Endodermal cell (in vitro differentiated cells): ENCODE data around the gene PSMC4. TPM values are rescaled to one million over a fixed set of nuclear protein-coding genes. Genes with fewer than 3 reads are reported as not detected.

ENCODE experiments used
- DNase-seq: peaks from one replicate; pipeline ENCODE4 v3.0.0-alpha.2; 2017
- H3K27ac ChIP-seq: 2 replicates; pipeline ENCODE4 v1.5.1; 2013; ENCODE audit warnings: mild to moderate bottlenecking, low read depth, low read length, moderate library complexity
- H3K27me3 ChIP-seq: 2 replicates; pipeline ENCODE4 v1.6.1; 2013; ENCODE audit warnings: mild to moderate bottlenecking, low read length, moderate library complexity; ENCODE audit not compliant: insufficient read depth, control insufficient read depth, poor library complexity, severe bottlenecking
- H3K36me3 ChIP-seq: 2 replicates; pipeline ENCODE4 v1.7.0; 2013; ENCODE audit warnings: mild to moderate bottlenecking, low read length, moderate library complexity; ENCODE audit not compliant: control insufficient read depth, insufficient read depth
- H3K4me1 ChIP-seq: one replicate; pipeline ENCODE4 v1.7.0; 2013; ENCODE audit warnings: low read length; ENCODE audit not compliant: control insufficient read depth, insufficient read depth
- H3K4me3 ChIP-seq: 2 replicates; pipeline ENCODE4 v1.5.1; 2013; ENCODE audit warnings: mild to moderate bottlenecking, low read length, moderate library complexity
- H3K9ac ChIP-seq: 2 replicates; pipeline ENCODE4 v1.6.1; 2013; ENCODE audit warnings: mild to moderate bottlenecking, low read length, moderate library complexity; ENCODE audit not compliant: poor library complexity, severe bottlenecking; ENCODE audit errors: extremely low read depth
- H3K9me3 ChIP-seq: 2 replicates; pipeline ENCODE4 v1.6.1; 2013; ENCODE audit warnings: mild to moderate bottlenecking, low read length, moderate library complexity; ENCODE audit not compliant: control insufficient read depth
- H3K27ac Mint-ChIP-seq: 2 replicates; pipeline ENCODE4 v1.8.0; 2020; ENCODE audit warnings: mixed read lengths
- H3K27me3 Mint-ChIP-seq: 2 replicates; pipeline ENCODE4 v1.8.0; 2021; ENCODE audit warnings: mild to moderate bottlenecking, mixed read lengths; ENCODE audit not compliant: insufficient read depth
- H3K36me3 Mint-ChIP-seq: 2 replicates; pipeline ENCODE4 v1.8.0; 2020; ENCODE audit warnings: low read depth, mixed read lengths
- H3K4me1 Mint-ChIP-seq: 2 replicates; pipeline ENCODE4 v1.8.0; 2020; ENCODE audit warnings: mixed read lengths
- H3K4me3 Mint-ChIP-seq: 2 replicates; pipeline ENCODE4 v1.8.0; 2020; ENCODE audit warnings: mild to moderate bottlenecking, moderate library complexity, mixed read lengths
- H3K9me3 Mint-ChIP-seq: 2 replicates; pipeline ENCODE4 v1.8.0; 2020; ENCODE audit warnings: mild to moderate bottlenecking, mixed read lengths
- WGBS, 2 experiments: methylation state at CpG; one replicate each; pipeline versions ENCODE4 v1.1.5 to v1.1.7; 2013; ENCODE audit warnings: missing lambda C conversion rate in 2 of 2, mixed read lengths in 1 of 2; ENCODE audit not compliant: insufficient coverage in 1 of 2, insufficient read length in 1 of 2; 5-methylcytosine and 5-hydroxymethylcytosine counted together
- long read RNA-seq, 4 experiments: library from polyadenylated mRNA in 2 of 4; library from RNA in 1 of 4; library from capped mRNA in 1 of 4; stranded (forward) in 3 of 4; unstranded in 1 of 4; transcript quantifications; one replicate each; pipeline ENCODE4 v2.0.0, GENCODE V29; 2020 to 2021; ENCODE audit warnings: inconsistent platforms in 1 of 4
- polyA plus RNA-seq, 2 experiments: library from polyadenylated mRNA; stranded (reverse); fragments of 50-300 nt; gene quantifications; one replicate each; pipeline ENCODE4 v1.2.3, GENCODE V29; 2013
- total RNA-seq, 2 donors: library from RNA; stranded (reverse); fragmentation: NEBNext Ultra II Directional in 1 of 2; extraction: Animal tissue kit (Norgen Biotek cat#: 25700) in 1 of 2; gene quantifications; 2 replicates in 1 of 2; 3 replicates in 1 of 2; pipeline ENCODE4 v1.2.1, GENCODE V29; 2021
- TF ChIP-seq, protein P1 (sequence below): fragments of 200-600 bp; sonication (generic); conservative IDR thresholded peaks from 2 replicates; pipeline ENCODE4 v1.5.0; 2021; ENCODE audit warnings: antibody characterized with exemption, mild to moderate bottlenecking

The PSMC4 gene
- 10 to 100 TPM; 88.9 to 96.9 TPM for total RNA-seq
- 90.4 TPM for polyA plus RNA-seq (2013, experiment 1 of 2)
- 90.5 TPM for polyA plus RNA-seq (2013, experiment 2 of 2)
- long read RNA-seq, experiment 1, transcript PSMC4-201 (11 exons, 1,591 nt) = major isoform, 47 of 70 reads
- long read RNA-seq, experiment 1, partial matches to known transcripts = 16 of 70 reads
- long read RNA-seq, experiment 1, other reads (novel, unspliced or antisense) = 5 of 70 reads
- long read RNA-seq, experiment 2, transcript PSMC4-201 (11 exons, 1,591 nt) = major isoform, 129 of 139 reads
- long read RNA-seq, experiment 2, partial matches to known transcripts = 4 of 139 reads
- long read RNA-seq, experiment 2, other reads (novel, unspliced or antisense) = 3 of 139 reads
- long read RNA-seq, experiment 3, transcript PSMC4-201 (11 exons, 1,591 nt) = major isoform, 432 of 459 reads
- long read RNA-seq, experiment 3, transcript PSMC4-203 (10 exons, 1,532 nt) = minor isoform, 8 of 459 reads
- long read RNA-seq, experiment 3, partial matches to known transcripts = 4 of 459 reads
- long read RNA-seq, experiment 3, other reads (novel, unspliced or antisense) = 12 of 459 reads
- long read RNA-seq, experiment 4, partial matches to known transcripts = 4 of 6 reads
- long read RNA-seq, experiment 4, other reads (novel, unspliced or antisense) = 1 of 6 reads

DNA sequence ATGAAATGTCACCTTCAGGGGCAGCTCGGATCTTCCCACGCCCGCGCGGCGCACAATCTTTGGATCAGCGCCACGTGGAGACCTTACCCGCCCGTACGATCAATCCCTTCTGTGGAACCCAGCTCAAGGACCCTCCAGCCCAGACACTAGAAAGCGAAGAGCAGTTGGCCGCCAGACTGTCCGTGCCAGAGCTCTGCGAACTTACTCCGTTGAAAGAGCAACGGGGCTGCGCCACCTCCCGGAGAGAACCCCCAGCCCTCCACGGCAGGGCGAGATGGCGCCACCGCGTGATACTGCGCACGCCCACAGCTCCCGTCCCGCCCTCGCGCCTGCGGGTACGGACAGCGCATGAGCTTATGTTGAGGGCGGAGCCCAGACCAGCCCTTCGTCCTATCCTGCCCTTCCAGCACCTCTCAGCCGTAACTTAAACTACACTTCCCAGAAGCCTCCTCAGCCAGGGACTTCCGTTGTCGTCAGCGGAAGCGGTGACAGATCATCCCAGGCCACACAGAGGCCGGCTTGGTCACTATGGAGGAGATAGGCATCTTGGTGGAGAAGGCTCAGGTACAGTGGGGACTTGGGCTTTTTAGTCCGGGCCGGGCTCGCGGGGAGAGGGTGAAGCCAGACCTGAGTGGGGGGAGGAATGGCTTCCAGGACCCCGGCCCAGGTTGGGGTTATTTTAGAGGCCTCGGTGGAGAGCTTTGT, at the start of gene PSMC4:
Gene PSMC4 (plus strand): TSS at position 491 of the 705 bp plus-strand sequence. CDS start 38 bp downstream, at position 529.
- Histone ChIP-seq H3K9ac (peak within 1 kb of the TSS; percentile 95), H3K4me3 (peak within 1 kb of the TSS; percentile 96), H3K9me3 (no peaks in the 10 kb centered on the region), H3K27ac (peak within 1 kb of the TSS; percentile 87), H3K36me3 (peaks cover 36% of the 10 kb centered on the region), H3K4me1 (no peaks in the 10 kb centered on the region), H3K27me3 (no peaks in the 10 kb centered on the region)
- 0% methylated on average over 14 to 47 of the region's 47 CpGs for WGBS, 2 experiments
- Mint-ChIP-seq H3K4me3 (peak within 1 kb of the TSS; percentile 100), H3K27ac (peak within 1 kb of the TSS; percentile 99), H3K36me3 (peaks cover 41% of the 10 kb centered on the region), H3K4me1 (peaks cover 12% of the 10 kb centered on the region), H3K27me3 (no peaks in the 10 kb centered on the region), H3K9me3 (no peaks in the 10 kb centered on the region)
- TF ChIP-seq, protein P1, sequence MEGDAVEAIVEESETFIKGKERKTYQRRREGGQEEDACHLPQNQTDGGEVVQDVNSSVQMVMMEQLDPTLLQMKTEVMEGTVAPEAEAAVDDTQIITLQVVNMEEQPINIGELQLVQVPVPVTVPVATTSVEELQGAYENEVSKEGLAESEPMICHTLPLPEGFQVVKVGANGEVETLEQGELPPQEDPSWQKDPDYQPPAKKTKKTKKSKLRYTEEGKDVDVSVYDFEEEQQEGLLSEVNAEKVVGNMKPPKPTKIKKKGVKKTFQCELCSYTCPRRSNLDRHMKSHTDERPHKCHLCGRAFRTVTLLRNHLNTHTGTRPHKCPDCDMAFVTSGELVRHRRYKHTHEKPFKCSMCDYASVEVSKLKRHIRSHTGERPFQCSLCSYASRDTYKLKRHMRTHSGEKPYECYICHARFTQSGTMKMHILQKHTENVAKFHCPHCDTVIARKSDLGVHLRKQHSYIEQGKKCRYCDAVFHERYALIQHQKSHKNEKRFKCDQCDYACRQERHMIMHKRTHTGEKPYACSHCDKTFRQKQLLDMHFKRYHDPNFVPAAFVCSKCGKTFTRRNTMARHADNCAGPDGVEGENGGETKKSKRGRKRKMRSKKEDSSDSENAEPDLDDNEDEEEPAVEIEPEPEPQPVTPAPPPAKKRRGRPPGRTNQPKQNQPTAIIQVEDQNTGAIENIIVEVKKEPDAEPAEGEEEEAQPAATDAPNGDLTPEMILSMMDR = peak; percentile 82
- DNase-seq = peak; percentile 98

DNA sequence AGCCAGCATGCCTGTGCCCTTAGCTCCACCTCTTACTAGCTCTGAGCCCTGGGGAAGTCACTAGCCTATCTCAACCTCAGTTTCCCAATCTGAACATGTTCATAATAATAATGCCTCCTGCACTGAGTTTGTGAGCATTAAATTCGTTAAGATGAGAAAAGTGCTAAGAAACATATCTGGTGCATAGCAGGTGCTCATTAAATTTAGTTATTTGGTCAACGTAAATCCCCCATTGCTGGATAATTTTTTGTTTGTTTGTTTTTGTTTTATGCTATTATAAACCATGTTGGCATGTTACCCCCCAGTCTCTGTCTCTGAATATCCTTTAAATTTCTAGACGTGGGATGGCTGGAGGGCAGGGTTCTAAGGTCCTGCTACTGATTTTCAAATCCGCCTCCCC, 47.1 kb upstream of the PSMC4 start:
- Histone ChIP-seq H3K4me1 (no peaks in the 10 kb centered on the region), H3K27me3 (no peaks in the 10 kb centered on the region), H3K36me3 (no peaks in the 10 kb centered on the region), H3K9ac (no peak overlapping the region), H3K27ac (no peak overlapping the region), H3K4me3 (no peak overlapping the region), H3K9me3 (no peaks in the 10 kb centered on the region)
- Mint-ChIP-seq H3K4me1 (no peaks in the 10 kb centered on the region), H3K36me3 (no peaks in the 10 kb centered on the region), H3K27me3 (no peaks in the 10 kb centered on the region), H3K4me3 (no peak overlapping the region), H3K27ac (no peak overlapping the region), H3K9me3 (no peaks in the 10 kb centered on the region)
- TF ChIP-seq, protein P1 = no peak
- WGBS, 2 experiments = 82 to 84% methylated on average over 1 to 4 of the region's 4 CpGs
- peak; percentile 13 for DNase-seq

DNA sequence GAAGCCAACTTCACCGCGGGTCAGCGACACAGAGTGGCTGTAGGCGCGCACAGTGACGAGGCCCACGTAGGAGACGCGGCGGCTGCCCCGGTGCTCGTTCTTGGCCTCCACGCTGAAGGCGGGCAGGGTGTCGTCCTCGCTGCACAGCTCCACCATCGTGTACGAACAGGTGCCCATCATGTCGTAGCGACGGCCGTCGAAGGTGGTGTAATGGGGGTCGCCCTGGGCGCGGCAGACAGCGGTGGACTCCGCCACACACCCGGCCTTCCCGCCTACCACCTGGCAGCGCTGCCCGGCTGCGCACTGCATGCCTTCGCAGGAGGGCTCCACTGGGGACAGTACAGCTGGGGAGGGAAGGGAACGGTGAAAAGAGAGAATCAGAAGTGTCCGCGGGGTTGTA, 46.6 kb upstream of the PSMC4 start:
- Mint-ChIP-seq H3K9me3 (no peaks in the 10 kb centered on the region), H3K36me3 (no peaks in the 10 kb centered on the region), H3K27me3 (no peaks in the 10 kb centered on the region), H3K4me1 (no peaks in the 10 kb centered on the region), H3K27ac (no peak overlapping the region), H3K4me3 (no peak overlapping the region)
- Histone ChIP-seq H3K36me3 (no peaks in the 10 kb centered on the region), H3K4me1 (no peaks in the 10 kb centered on the region), H3K27ac (no peak overlapping the region), H3K4me3 (no peak overlapping the region), H3K9ac (no peak overlapping the region), H3K9me3 (no peaks in the 10 kb centered on the region), H3K27me3 (no peaks in the 10 kb centered on the region)
- TF ChIP-seq, protein P1 = no peak
- DNase-seq = peak; percentile 13
- 96% methylated on average over 31 to 37 of the region's 37 CpGs for WGBS, 2 experiments
